Neural progenitor cell (in vitro differentiated cells): Measurements from ENCODE around the gene RBM34. TPM values are rescaled to one million over a fixed set of nuclear protein-coding genes. Genes with fewer than 3 reads are reported as not detected.
"Not testable (repeated sequence)": the region's sequence is repeated elsewhere in the genome, so short reads cannot be mapped to it uniquely, and the experiment has no call there.

Experiments used
- DNase-seq: peaks from one replicate; pipeline ENCODE4 v3.0.0-alpha.2; 2016; ENCODE audit warnings: low spot score
- H2AFZ ChIP-seq: fragments of 200-600 bp; sonication (generic); replicated peaks from 2 replicates; pipeline ENCODE4 v1.6.1; 2016; ENCODE audit warnings: antibody characterized with exemption
- H3F3A ChIP-seq: fragments of 200-600 bp; sonication (generic); 2 replicates; pipeline ENCODE4 v1.6.1; 2016; ENCODE audit warnings: antibody characterized with exemption, low read depth
- H3K27ac ChIP-seq: fragments of 200-600 bp; sonication (generic); 2 replicates; pipeline ENCODE4 v1.5.1; 2016; ENCODE audit warnings: mild to moderate bottlenecking
- H3K27me3 ChIP-seq: fragments of 200-600 bp; sonication (generic); 2 replicates; pipeline ENCODE4 v1.6.1; 2016; ENCODE audit warnings: mild to moderate bottlenecking, moderate library complexity
- H3K36me3 ChIP-seq: fragments of 200-600 bp; sonication (generic); 2 replicates; pipeline ENCODE4 v1.5.1; 2016
- H3K4me1 ChIP-seq: fragments of 200-600 bp; sonication (generic); 2 replicates; pipeline ENCODE4 v1.6.1; 2016; ENCODE audit warnings: mixed run types
- H3K4me2 ChIP-seq: fragments of 200-600 bp; sonication (generic); 2 replicates; pipeline ENCODE4 v1.6.1; 2016
- H3K4me3 ChIP-seq: fragments of 200-600 bp; sonication (generic); 2 replicates; pipeline ENCODE4 v1.5.1; 2016
- H3K79me2 ChIP-seq: fragments of 200-600 bp; sonication (generic); 2 replicates; pipeline ENCODE4 v1.6.1; 2016; ENCODE audit warnings: low read depth
- H3K9ac ChIP-seq: fragments of 200-600 bp; sonication (generic); 2 replicates; pipeline ENCODE4 v1.6.1; 2016
- H3K9me3 ChIP-seq: fragments of 200-600 bp; sonication (generic); 2 replicates; pipeline ENCODE4 v1.5.1; 2016; ENCODE audit warnings: low read depth
- H4K20me1 ChIP-seq: fragments of 200-600 bp; sonication (generic); 2 replicates; pipeline ENCODE4 v1.6.1; 2016; ENCODE audit warnings: low read depth
- H3K27ac Mint-ChIP-seq: 3 replicates; pipeline ENCODE4 v1.8.0; 2021; ENCODE audit warnings: mixed read lengths
- H3K27me3 Mint-ChIP-seq: 2 replicates; pipeline ENCODE4 v1.8.0; 2022; ENCODE audit warnings: low read depth, mild to moderate bottlenecking, inconsistent platforms, moderate library complexity, mixed read lengths; ENCODE audit not compliant: insufficient read depth
- H3K36me3 Mint-ChIP-seq: 3 replicates; pipeline ENCODE4 v1.8.0; 2021; ENCODE audit warnings: mixed read lengths
- H3K4me1 Mint-ChIP-seq: 3 replicates; pipeline ENCODE4 v1.8.0; 2021; ENCODE audit warnings: mixed read lengths
- H3K4me3 Mint-ChIP-seq: 3 replicates; pipeline ENCODE4 v1.8.0; 2021; ENCODE audit warnings: mild to moderate bottlenecking, moderate library complexity, mixed read lengths
- H3K9me3 Mint-ChIP-seq: 3 replicates; pipeline ENCODE4 v1.8.0; 2020; ENCODE audit warnings: mixed read lengths
- EZH2 ChIP-seq: fragments of 200-600 bp; sonication (generic); IDR thresholded peaks from 2 replicates; pipeline ENCODE4 v1.6.1; 2017; ENCODE audit warnings: antibody characterized with exemption, mild to moderate bottlenecking, moderate library complexity
- EZH2phosphoT487 ChIP-seq: fragments of 200-600 bp; sonication (generic); IDR thresholded peaks from 2 replicates; pipeline ENCODE4 v1.6.1; 2017; ENCODE audit warnings: antibody characterized with exemption
- total RNA-seq: library from RNA; depleted of rRNA; stranded (reverse); fragments of >200 nt; gene quantifications from 2 replicates; pipeline ENCODE4 v1.2.3, GENCODE V29; 2015; ENCODE audit warnings: low replicate concordance
- TF ChIP-seq, protein P1 (sequence below): fragments of 200-600 bp; sonication (generic); IDR thresholded peaks from 2 replicates; pipeline ENCODE4 v1.5.1; 2017; ENCODE audit warnings: antibody characterized with exemption, mild to moderate bottlenecking

Gene RBM34
- total RNA-seq, 1 donor from 2014 or later, result 107 TPM

DNA sequence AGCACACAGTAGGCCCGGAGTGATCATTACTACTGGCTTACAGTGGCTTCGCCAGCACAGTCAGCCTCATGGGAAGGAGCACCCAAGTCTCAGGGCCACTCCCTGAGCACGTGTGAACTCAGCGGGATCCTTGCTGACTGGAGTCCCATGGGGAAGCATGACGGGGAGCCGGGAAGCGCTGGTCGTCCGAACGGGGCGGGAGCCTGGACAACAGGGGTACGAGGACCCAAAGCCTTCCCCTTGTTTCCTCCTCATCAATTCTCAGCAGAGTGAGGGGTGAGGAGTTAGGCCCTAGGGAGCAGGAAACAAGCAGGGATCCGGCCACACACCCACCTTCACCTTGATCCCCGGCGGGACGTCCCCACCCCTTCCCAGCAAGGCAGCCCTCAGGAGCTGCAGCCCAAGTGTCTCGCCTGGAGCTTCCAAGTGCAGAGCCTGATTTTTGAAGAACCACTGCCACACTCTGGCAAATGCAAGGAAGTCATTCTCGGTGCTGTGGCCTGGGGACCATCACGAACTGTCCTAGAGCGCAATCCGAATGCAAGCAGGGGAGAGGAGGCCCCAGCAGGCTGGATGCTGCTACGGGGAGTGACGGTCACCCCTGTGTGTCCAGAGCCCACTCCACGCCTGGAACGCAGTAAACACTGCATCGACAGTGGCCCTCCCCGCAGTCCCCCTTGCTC lies 67.9 kb downstream of the RBM34 start:
- TF ChIP-seq, protein P1, sequence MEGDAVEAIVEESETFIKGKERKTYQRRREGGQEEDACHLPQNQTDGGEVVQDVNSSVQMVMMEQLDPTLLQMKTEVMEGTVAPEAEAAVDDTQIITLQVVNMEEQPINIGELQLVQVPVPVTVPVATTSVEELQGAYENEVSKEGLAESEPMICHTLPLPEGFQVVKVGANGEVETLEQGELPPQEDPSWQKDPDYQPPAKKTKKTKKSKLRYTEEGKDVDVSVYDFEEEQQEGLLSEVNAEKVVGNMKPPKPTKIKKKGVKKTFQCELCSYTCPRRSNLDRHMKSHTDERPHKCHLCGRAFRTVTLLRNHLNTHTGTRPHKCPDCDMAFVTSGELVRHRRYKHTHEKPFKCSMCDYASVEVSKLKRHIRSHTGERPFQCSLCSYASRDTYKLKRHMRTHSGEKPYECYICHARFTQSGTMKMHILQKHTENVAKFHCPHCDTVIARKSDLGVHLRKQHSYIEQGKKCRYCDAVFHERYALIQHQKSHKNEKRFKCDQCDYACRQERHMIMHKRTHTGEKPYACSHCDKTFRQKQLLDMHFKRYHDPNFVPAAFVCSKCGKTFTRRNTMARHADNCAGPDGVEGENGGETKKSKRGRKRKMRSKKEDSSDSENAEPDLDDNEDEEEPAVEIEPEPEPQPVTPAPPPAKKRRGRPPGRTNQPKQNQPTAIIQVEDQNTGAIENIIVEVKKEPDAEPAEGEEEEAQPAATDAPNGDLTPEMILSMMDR, result peak; percentile 34
- TF ChIP-seq EZH2 (no peak), EZH2phosphoT487 (no peak)
- no peak overlapping the region for H3K27ac Mint-ChIP-seq
- Histone ChIP-seq H2AFZ (no peak overlapping the region), H3K27ac (no peak overlapping the region), H3K27me3 (no peaks in the 10 kb centered on the region), H3K79me2 (no peaks in the 10 kb centered on the region), H3K4me3 (peak overlapping the region; percentile 19), H4K20me1 (no peaks in the 10 kb centered on the region), H3K4me2 (peak overlapping the region; percentile 57), H3K9me3 (no peaks in the 10 kb centered on the region), H3K9ac (no peak overlapping the region), H3K36me3 (no peaks in the 10 kb centered on the region), H3K4me1 (peaks cover 15% of the 10 kb centered on the region), H3F3A (peaks cover 33% of the 10 kb centered on the region)
- H3K4me3 Mint-ChIP-seq, result peak overlapping the region; percentile 59
- peaks cover 30% of the 10 kb centered on the region for H3K4me1 Mint-ChIP-seq
- peak; percentile 78 for DNase-seq
- H3K36me3 Mint-ChIP-seq, result no peaks in the 10 kb centered on the region
- peaks cover 8% of the 10 kb centered on the region for H3K27me3 Mint-ChIP-seq
- H3K9me3 Mint-ChIP-seq, result no peaks in the 10 kb centered on the region

- H4K20me1 ChIP-seq, H3K9me3 ChIP-seq, H3K27ac Mint-ChIP-seq, H3K9ac ChIP-seq, H3K4me3 Mint-ChIP-seq, H3K27me3 ChIP-seq, H2AFZ ChIP-seq, H3K4me2 ChIP-seq, H3K4me3 ChIP-seq, H3K79me2 ChIP-seq, H3K36me3 Mint-ChIP-seq, DNase-seq, H3K36me3 ChIP-seq, H3K9me3 Mint-ChIP-seq, H3K27me3 Mint-ChIP-seq, H3K27ac ChIP-seq: not testable (repeated sequence)
- H3K4me1 Mint-ChIP-seq, result peaks cover 30% of the 10 kb centered on the region
- H3K4me1 ChIP-seq, result peaks cover 15% of the 10 kb centered on the region
- peaks cover 33% of the 10 kb centered on the region for H3F3A ChIP-seq
Observed at GRCh38 chr1:235092415-235092814, 68.6 kb downstream of the RBM34 start.

DNA sequence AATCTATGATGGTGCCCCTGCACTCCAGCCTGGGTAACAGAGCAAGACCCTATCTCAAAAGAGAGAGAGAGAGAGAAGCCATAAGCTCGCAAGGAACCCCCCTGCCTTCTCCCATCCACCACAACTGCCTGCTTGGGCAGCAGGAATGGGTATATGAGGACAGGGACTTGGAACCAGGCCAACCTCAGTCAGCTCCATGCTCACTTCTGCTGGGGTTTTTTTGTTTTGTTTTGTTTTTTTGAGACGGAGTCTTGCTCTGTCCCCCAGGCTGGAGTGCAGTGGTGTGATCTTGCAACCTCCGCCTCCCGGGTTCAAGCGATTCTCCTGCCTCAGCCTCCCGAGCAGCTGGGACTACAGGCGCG lies 69.0 kb downstream of the RBM34 start:
- DNase-seq, H3K4me2 ChIP-seq, H3K9me3 Mint-ChIP-seq, H3K4me3 ChIP-seq, H3K27ac Mint-ChIP-seq, H3K36me3 Mint-ChIP-seq, H3K79me2 ChIP-seq, H3K9ac ChIP-seq, H2AFZ ChIP-seq, H3K27me3 ChIP-seq, H3K27me3 Mint-ChIP-seq, H3K36me3 ChIP-seq, H3K27ac ChIP-seq, H4K20me1 ChIP-seq, H3K4me3 Mint-ChIP-seq, H3K9me3 ChIP-seq: not testable (repeated sequence)
- peaks cover 30% of the 10 kb centered on the region for H3K4me1 Mint-ChIP-seq
- H3F3A ChIP-seq, result peaks cover 33% of the 10 kb centered on the region
- H3K4me1 ChIP-seq, result peaks cover 15% of the 10 kb centered on the region

DNA sequence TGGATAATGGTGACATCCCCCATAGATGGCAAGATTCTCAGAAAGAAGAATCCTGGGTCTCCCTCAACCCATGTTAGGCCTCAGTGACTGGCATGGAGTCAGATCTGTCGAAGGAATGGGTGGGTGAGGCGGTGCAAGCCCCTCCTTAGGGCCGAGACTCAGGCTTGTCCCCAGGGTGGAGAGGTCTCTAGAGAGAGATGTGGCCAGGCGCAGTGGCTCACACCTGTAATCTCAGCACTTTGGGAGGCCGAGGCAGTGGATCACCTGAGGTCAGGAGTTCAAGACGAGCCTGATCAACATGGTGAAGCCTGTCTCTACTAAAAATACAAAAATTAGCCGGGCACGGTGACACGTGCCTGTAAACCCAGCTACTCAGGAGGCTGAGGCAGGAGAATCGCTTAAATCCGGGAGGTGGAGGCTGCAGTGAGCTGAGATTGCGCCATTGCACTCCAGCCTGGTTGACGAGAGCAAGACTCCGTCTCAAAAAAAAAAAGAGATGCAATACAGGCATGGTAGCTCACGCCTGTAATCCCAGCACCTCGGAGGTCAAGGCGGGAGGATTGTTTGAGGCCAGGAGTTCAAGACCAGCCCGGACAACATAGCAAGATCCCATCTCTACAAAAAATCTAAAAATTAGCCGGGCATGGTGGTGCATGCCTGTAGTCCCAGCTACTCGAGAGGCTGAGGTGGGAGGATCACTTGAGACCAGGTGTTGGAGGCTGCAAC lies 69.6 kb downstream of the RBM34 start:
- not testable (repeated sequence) for H3K4me3 Mint-ChIP-seq, H3K4me2 ChIP-seq, H3K9me3 ChIP-seq, DNase-seq, H3K27me3 ChIP-seq, H3K9ac ChIP-seq, H3K36me3 Mint-ChIP-seq, H3K27me3 Mint-ChIP-seq, H2AFZ ChIP-seq, H3K36me3 ChIP-seq, H3K4me3 ChIP-seq, H3K9me3 Mint-ChIP-seq, H4K20me1 ChIP-seq, H3K79me2 ChIP-seq, H3K27ac ChIP-seq
- H3K27ac Mint-ChIP-seq, result peak overlapping the region; percentile 81
- peaks cover 33% of the 10 kb centered on the region for H3F3A ChIP-seq
- peaks cover 30% of the 10 kb centered on the region for H3K4me1 Mint-ChIP-seq
- peaks cover 15% of the 10 kb centered on the region for H3K4me1 ChIP-seq
